Tibial nerve (tissue), 4 donors: ENCODE data around the gene CAVIN2.

Source experiments
- EP300 ChIP-seq, 2 donors: sonication (generic); formaldehyde crosslinking; IDR thresholded peaks; one replicate each; pipeline ENCODE4 v1.6.1; 2017; ENCODE audit warnings: antibody characterized with exemption in 2 of 2, mild to moderate bottlenecking in 1 of 2
- POLR2A ChIP-seq, 2 donors: fragments of 450-650 bp; IDR thresholded peaks; one replicate each; pipeline ENCODE4 v1.6.1; 2017; ENCODE audit warnings: antibody characterized with exemption in 2 of 2, mild to moderate bottlenecking in 2 of 2, moderate library complexity in 2 of 2
- TF ChIP-seq, protein P1 (sequence below), 5 experiments: fragments of 200-600 bp in 3 of 5; fragments of 450-650 bp in 2 of 5; sonication (generic) in 3 of 5; IDR thresholded peaks; one replicate each; pipeline ENCODE4 v1.5.1; 2016 to 2019; ENCODE audit warnings: antibody characterized with exemption in 5 of 5, mild to moderate bottlenecking in 3 of 5, moderate library complexity in 2 of 5

DNA sequence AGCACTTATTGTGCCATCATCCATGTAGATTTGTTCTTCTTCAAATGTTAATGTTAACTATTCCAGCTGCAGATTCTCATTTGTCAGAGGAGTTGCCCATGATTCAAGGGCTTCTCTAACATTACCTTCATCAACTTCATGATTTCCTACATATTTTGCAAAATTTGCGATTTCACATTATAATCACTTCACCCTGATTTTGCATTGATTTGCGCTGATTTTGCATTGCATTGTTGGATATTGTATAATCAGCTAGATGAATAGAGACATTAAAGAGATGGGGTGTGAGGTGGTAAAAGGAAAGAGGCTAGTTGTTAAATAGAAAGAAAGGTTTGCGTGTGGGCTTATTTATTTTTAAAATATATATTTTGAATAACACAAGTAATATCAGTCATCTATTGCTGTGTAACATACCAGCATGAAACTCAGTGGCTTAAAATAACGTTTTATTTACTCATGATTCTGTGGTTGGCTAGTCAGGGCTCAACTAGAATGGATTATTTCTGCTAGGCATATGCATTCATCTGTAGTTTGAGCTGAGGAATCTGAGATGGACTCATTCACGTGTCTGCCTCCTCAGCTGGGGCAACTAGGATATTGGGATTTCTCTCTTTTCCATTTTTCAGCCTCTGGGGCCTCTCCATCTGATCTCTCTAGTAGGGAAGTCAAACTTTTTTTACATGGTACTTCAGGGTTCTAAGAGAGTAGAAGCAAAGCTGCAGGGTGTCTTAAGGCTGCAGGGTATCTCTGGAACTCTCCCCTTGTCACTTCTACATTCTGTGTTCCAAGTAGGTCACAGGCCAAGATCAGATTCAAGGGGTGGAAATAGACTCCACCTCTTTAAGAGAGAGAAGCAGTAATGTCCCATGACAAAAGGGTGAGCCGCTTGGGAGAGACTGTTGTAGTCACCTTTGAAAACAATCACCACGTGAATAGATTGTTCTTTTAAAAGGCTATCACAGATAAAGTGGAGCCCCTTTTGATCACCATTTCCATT lies 2.2 kb upstream of the CAVIN2 start:
- TF ChIP-seq, protein P1, sequence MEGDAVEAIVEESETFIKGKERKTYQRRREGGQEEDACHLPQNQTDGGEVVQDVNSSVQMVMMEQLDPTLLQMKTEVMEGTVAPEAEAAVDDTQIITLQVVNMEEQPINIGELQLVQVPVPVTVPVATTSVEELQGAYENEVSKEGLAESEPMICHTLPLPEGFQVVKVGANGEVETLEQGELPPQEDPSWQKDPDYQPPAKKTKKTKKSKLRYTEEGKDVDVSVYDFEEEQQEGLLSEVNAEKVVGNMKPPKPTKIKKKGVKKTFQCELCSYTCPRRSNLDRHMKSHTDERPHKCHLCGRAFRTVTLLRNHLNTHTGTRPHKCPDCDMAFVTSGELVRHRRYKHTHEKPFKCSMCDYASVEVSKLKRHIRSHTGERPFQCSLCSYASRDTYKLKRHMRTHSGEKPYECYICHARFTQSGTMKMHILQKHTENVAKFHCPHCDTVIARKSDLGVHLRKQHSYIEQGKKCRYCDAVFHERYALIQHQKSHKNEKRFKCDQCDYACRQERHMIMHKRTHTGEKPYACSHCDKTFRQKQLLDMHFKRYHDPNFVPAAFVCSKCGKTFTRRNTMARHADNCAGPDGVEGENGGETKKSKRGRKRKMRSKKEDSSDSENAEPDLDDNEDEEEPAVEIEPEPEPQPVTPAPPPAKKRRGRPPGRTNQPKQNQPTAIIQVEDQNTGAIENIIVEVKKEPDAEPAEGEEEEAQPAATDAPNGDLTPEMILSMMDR (IDR thresholded peaks at IDR 0.05): no peak
- TF ChIP-seq POLR2A (IDR thresholded peaks at IDR 0.05): no peak
- TF ChIP-seq EP300 (IDR thresholded peaks at IDR 0.05): no peak
